Vagina (tissue), 2 donors: ENCODE measurements around the gene IRX5.

Experiments used
- POLR2AphosphoS5 ChIP-seq, 2 donors: sonication (generic); formaldehyde crosslinking; IDR thresholded peaks; one replicate each; pipeline ENCODE4 v1.9.0; 2017; ENCODE audit warnings: antibody characterized with exemption in 2 of 2, mild to moderate bottlenecking in 2 of 2, low read depth in 1 of 2; ENCODE audit not compliant: insufficient read depth in 1 of 2
- TF ChIP-seq, protein P1 (sequence below), 3 experiments: fragments of 450-650 bp in 2 of 3; fragments of 200-600 bp in 1 of 3; sonication (generic) in 1 of 3; IDR thresholded peaks; one replicate each; pipeline ENCODE4 v1.5.1; 2017 to 2019; ENCODE audit warnings: antibody characterized with exemption in 3 of 3, mild to moderate bottlenecking in 2 of 3, moderate library complexity in 2 of 3

- no peak for TF ChIP-seq POLR2AphosphoS5 (IDR thresholded peaks at IDR 0.05; ENCODE audit: insufficient read depth in 1 of 2, low read depth in 1 of 2)
- TF ChIP-seq, protein P1, sequence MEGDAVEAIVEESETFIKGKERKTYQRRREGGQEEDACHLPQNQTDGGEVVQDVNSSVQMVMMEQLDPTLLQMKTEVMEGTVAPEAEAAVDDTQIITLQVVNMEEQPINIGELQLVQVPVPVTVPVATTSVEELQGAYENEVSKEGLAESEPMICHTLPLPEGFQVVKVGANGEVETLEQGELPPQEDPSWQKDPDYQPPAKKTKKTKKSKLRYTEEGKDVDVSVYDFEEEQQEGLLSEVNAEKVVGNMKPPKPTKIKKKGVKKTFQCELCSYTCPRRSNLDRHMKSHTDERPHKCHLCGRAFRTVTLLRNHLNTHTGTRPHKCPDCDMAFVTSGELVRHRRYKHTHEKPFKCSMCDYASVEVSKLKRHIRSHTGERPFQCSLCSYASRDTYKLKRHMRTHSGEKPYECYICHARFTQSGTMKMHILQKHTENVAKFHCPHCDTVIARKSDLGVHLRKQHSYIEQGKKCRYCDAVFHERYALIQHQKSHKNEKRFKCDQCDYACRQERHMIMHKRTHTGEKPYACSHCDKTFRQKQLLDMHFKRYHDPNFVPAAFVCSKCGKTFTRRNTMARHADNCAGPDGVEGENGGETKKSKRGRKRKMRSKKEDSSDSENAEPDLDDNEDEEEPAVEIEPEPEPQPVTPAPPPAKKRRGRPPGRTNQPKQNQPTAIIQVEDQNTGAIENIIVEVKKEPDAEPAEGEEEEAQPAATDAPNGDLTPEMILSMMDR (IDR thresholded peaks at IDR 0.05) = no peak
These were observed 31.4 kb downstream of the IRX5 start for GRCh38 chr16:54962045-54962444.
